H1 (cell line): ENCODE measurements around the gene NXNL2. TPM values are rescaled to one million over a fixed set of nuclear protein-coding genes. Genes with fewer than 3 reads are reported as not detected.

Experiments
- BRCA1 ChIP-seq: IDR thresholded peaks from 2 replicates; pipeline ENCODE4 v1.6.1; 2012; ENCODE audit warnings: low read depth, low read length, improper control_type of control experiment
- CEBPB ChIP-seq: IDR thresholded peaks from 2 replicates; pipeline ENCODE4 v1.6.1; 2012; ENCODE audit warnings: low read depth, low read length
- MAFK ChIP-seq: IDR thresholded peaks from 2 replicates; pipeline ENCODE4 v1.6.1; 2012; ENCODE audit warnings: low read depth, mild to moderate bottlenecking, improper control_type of control experiment, low read length
- POLR2A ChIP-seq, 2 experiments: IDR thresholded peaks; 1 replicate in 1 of 2; 2 replicates in 1 of 2; pipeline ENCODE4 v1.6.1; 2011; ENCODE audit warnings: low read depth in 2 of 2, low read length in 2 of 2, mild to moderate bottlenecking in 2 of 2; ENCODE audit errors: control extremely low read depth in 1 of 2
- RAD21 ChIP-seq, 2 experiments: IDR thresholded peaks in 1 of 2; conservative IDR thresholded peaks in 1 of 2; 2 replicates each; pipeline ENCODE4 v1.6.1; 2011; ENCODE audit warnings: low read depth in 2 of 2, low read length in 2 of 2, improper control_type of control experiment in 1 of 2, inconsistent platforms in 1 of 2, mild to moderate bottlenecking in 1 of 2, moderate library complexity in 1 of 2
- TAF7 ChIP-seq: optimal IDR thresholded peaks from 2 replicates; pipeline ENCODE3; 2011; ENCODE audit warnings: low read depth, mild to moderate bottlenecking, inconsistent platforms, low read length, moderate library complexity, borderline replicate concordance
- polyA plus RNA-seq, 7 experiments: library from polyadenylated mRNA; depleted of rRNA in 3 of 7; stranded (reverse) in 5 of 7; unstranded in 2 of 7; fragments of >200 nt in 5 of 7; fragments of 200-250 nt in 2 of 7; gene quantifications; 1 replicate in 5 of 7; 2 replicates in 1 of 7; 4 replicates in 1 of 7; pipeline versions ENCODE4 v1.2.1 to v1.2.3, GENCODE V29; 2011 to 2013; ENCODE audit warnings: missing spikeins in 2 of 7, mixed read lengths in 2 of 7
- total RNA-seq: library from RNA; stranded (reverse); fragmentation: NEBNext Ultra II Directional; extraction: Animal tissue kit (Norgen Biotek cat#: 25700); gene quantifications from 2 replicates; pipeline ENCODE4 v1.2.1, GENCODE V29; 2021

Gene NXNL2
- total and polyA plus RNA-seq, 2 of the 8 experiments (the other 6 are each of a cell fraction or from before 2014, with no cell fraction given), result 1.9 to 2.6 TPM

DNA sequence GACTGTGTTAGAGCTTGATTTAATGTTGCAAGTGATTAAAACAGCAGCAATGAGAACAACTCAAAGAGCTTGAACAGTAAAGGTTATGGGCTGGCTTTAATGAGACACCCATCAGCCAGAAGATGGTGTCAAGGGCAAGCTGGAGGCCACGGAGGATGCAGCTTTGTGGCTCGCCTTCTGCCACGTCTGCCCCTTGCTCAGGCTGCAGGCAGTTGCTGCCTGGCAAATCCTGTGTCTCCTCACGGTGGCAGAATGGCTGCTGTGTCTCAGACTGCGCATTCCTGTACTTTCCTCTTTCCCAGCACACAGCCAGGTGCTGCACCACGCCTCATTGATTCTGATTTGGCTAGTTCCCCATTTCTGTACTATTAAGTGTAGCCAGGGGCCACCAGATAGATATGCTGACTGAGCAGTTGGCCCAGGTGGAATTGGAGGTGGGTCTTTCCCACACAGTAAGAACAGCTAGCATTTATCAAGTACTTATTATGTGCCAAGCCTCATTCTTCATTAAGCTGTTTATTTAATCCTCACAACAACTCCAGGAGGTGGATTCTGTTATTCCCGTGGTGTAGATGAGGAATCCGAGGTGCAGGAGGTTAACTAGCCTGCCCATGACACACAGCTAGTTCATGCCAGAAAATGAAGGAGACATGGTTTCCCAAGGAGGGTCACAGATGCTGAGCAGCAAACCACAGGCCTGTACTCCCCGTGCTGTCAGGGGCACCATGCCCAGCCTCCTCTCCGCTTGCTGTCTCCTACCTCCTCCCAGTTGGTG is 3.5 kb downstream of the NXNL2 start (continued):
- TF ChIP-seq CEBPB (no peak), BRCA1 (no peak), TAF7 (no peak), RAD21 (IDR thresholded peaks at IDR 0.05 in 1 of 2, conservative IDR thresholded peaks at IDR 0.05 in 1 of 2; ENCODE audit: low read depth in 2 of 2, low read length in 2 of 2) (no peak), MAFK (no peak), POLR2A (IDR thresholded peaks at IDR 0.05; ENCODE audit: control extremely low read depth in 1 of 2, low read depth in 2 of 2, low read length in 2 of 2) (no peak)
